GM10248 (cell line): Measurements from ENCODE around the gene GPC4.

Experiments used
- CTCF ChIA-PET: fragments of 300-600 bp; sonication (Branson Sonifier 250); formaldehyde crosslinking; extraction: SDS; loops from one replicate; lab custom pipeline; 2021; ENCODE audit warnings: antibody characterized with exemption; lab: Yijun Ruan, JAX
- POLR2A ChIA-PET: fragments of 350-650 bp; sonication (Branson Sonifier 250); formaldehyde crosslinking; extraction: SDS; loops from one replicate; lab custom pipeline; 2020; ENCODE audit warnings: antibody characterized with exemption; lab: Yijun Ruan, JAX
- DNase-seq: peaks from one replicate; pipeline ENCODE4 v3.0.0; 2012; ENCODE audit errors: extremely low spot score
- TF ChIP-seq, protein P1 (sequence below): IDR thresholded peaks from 2 replicates; pipeline ENCODE4 v1.5.1; 2012; ENCODE audit warnings: mild to moderate bottlenecking, low read depth; ENCODE audit errors: extremely low read depth, missing control alignments, control extremely low read depth

GPC4 gene

DNA sequence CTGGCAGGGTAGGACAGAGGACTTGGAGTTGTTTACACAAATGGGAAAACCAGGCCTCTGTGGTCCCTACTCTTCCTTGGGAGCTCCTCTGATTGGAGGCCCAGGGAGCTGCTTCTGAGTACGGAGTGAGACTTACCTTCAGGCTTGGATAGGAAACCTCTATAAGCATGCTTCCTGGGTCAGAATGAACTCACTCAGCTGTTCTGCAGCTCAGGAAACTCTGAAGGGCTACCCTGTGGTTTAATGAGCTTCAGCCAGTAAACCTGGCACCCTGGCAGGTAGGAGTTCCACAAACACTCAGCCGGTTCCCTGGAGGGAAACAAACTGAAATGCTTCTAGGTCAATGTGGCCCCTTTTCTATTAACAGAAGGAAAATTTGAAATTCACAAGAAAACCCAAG lies 146.1 kb downstream of the GPC4 start:
- DNase-seq, result no peak
- TF ChIP-seq, protein P1, sequence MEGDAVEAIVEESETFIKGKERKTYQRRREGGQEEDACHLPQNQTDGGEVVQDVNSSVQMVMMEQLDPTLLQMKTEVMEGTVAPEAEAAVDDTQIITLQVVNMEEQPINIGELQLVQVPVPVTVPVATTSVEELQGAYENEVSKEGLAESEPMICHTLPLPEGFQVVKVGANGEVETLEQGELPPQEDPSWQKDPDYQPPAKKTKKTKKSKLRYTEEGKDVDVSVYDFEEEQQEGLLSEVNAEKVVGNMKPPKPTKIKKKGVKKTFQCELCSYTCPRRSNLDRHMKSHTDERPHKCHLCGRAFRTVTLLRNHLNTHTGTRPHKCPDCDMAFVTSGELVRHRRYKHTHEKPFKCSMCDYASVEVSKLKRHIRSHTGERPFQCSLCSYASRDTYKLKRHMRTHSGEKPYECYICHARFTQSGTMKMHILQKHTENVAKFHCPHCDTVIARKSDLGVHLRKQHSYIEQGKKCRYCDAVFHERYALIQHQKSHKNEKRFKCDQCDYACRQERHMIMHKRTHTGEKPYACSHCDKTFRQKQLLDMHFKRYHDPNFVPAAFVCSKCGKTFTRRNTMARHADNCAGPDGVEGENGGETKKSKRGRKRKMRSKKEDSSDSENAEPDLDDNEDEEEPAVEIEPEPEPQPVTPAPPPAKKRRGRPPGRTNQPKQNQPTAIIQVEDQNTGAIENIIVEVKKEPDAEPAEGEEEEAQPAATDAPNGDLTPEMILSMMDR, result no peak
- ChIA-PET CTCF (interaction anchor here (1.3 kb wide), 1 partner anchor 66 kb away, joined by 3 read pairs; no protein-coding TSS in a partner anchor), POLR2A (no interaction called here)

- ChIA-PET POLR2A (no interaction called here), CTCF (no interaction called here)
- no peak for DNase-seq
- TF ChIP-seq, protein P1, result no peak
These were observed 147.7 kb downstream of the GPC4 start for GRCh38 chrX:133267621-133268020.

DNA sequence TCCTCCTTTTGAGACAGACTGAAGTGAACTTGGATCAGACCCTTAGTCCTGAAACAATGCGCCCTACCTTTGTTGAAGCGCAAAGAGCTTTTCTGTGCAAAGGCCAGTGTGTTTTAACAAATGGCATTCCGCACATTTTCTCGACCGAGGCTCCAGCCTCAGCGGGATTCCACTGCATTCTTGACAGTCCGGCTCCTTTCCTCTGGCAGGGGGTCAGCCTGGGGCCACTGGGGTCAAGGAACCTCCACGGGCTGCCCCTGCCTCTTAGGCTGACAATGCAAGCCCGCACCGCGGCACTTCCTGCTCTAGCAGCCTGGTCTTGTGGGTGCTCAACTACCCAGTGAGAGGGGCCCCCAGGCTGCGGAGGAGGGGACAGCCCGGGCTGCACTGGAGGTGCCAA lies 150.0 kb downstream of the GPC4 start:
- CTCF ChIA-PET, result no interaction called here
- POLR2A ChIA-PET, result no interaction called here
- no peak for DNase-seq
- TF ChIP-seq, protein P1, result no peak

DNA sequence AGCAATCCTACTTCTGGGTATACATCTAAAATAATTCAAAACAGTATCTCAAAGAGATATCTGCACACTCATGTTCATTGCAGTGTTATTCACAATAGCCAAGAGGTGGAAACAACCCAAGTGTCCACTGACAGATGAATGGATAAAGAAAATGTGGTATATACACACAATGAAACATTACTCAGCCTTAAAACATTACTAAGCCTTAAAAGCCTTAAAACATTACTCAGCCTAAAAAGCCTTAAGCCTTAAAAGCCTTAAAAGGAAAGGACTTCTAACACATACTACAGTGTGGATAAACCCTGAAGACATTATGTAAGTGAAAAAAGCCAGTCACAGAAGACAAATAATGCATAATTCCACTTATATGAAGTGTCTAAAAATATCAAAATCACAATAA lies 156.8 kb downstream of the GPC4 start:
- DNase-seq, result no peak
- ChIA-PET POLR2A (no interaction called here), CTCF (no interaction called here)
- TF ChIP-seq, protein P1, result no peak

GRCh38 chrX:133254666-133255065 lies 160.6 kb downstream of the GPC4 start:
- no peak for DNase-seq
- POLR2A ChIA-PET, result no interaction called here
- TF ChIP-seq, protein P1, result no peak
- CTCF ChIA-PET, result no interaction called here

DNA sequence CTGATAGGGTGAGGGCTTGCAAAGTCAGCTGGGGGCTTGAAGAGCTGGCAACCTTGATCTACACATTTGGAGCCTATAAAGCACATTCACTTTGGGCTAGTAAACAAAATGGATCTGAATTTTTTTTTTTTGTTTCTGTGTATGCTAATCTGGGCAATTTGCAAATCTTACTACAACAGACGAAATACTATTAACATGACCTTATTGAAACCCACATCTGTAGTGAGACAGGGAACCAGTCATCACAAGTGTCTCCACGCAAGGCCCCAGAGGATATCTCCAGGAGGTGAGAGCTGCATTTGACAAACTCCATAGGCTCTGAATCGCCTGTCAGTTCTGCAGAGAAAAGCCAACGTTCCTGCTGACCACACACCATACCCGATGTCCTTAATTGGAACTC lies 164.1 kb downstream of the GPC4 start:
- CTCF ChIA-PET, result no interaction called here
- TF ChIP-seq, protein P1, result no peak
- no peak for DNase-seq
- POLR2A ChIA-PET, result no interaction called here

- DNase-seq, result no peak
- POLR2A ChIA-PET, result no interaction called here
- TF ChIP-seq, protein P1, result no peak
- CTCF ChIA-PET, result no interaction called here
These were observed 164.8 kb downstream of the GPC4 start for GRCh38 chrX:133250184-133251100.
